HG02642 (cell line): ENCODE measurements around the gene NAE1.
"Not testable (repeated sequence)": the region's sequence is repeated elsewhere in the genome, so short reads cannot be mapped to it uniquely, and the experiment has no call there.

Experiments
- ATAC-seq: cut with Tn5 transposase; IDR thresholded peaks from one replicate; pipeline ENCODE4 v1.9.1; 2021; ENCODE audit warnings: mild to moderate bottlenecking; ENCODE audit not compliant: unreplicated experiment, poor library complexity

Gene NAE1

DNA sequence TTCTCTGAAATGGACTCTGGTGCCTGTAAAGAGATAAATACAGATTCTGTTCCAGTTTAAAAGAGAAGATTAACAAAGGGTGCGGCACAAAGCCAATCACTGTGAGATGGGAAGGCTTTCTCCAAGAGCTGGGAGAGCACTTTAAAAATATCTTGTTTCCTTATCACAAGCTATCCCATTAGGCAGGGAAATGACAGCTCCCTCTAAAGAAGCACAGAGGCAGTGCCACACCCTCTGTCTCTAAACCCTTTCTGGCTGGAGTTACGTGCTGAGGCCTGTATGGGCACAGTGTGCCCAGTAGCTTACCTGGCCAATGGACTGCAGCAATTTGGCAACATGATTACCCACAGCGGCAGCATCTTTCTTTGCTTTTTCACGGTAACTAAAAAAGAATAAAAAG, 20.4 kb downstream of the NAE1 start:
- no peak for ATAC-seq

DNA sequence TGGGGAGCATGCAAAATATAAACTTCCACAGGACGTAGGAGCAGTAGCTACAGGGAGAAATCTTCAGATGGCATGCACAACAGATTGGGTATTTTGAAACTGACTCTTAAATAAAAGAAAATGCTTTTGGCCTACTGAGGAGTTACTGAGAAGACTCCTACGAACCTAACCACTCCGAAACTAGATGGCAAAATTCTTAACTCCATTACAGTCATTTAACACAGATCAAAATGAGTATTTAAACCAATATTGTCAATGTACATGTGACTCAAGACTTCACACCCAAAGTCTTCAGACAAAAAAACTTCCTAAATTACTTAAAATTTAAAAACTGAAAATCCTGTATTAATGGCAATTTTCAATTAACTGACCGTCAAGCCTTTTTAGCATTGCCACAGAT, 21.0 kb downstream of the NAE1 start:
- ATAC-seq, result no peak

DNA sequence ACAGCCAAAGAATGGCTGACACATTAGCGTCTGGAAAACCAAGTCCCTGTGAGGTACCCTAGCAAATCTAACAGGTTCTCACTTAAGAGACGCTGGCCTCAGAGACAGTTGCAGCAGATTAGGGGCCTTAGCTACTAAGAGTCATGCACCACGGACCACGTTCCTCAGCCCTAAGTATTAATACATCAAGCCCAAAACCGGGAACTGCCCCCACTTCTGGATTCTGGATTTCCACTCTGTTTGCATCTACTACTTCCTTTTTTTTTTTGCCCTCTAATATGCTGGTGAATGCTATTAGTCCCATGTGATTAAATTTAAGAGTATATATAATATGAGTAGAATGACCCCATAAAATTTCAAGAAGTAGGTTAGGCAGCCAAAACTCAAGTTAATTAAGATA, 28.6 kb downstream of the NAE1 start:
- ATAC-seq, result no peak

DNA sequence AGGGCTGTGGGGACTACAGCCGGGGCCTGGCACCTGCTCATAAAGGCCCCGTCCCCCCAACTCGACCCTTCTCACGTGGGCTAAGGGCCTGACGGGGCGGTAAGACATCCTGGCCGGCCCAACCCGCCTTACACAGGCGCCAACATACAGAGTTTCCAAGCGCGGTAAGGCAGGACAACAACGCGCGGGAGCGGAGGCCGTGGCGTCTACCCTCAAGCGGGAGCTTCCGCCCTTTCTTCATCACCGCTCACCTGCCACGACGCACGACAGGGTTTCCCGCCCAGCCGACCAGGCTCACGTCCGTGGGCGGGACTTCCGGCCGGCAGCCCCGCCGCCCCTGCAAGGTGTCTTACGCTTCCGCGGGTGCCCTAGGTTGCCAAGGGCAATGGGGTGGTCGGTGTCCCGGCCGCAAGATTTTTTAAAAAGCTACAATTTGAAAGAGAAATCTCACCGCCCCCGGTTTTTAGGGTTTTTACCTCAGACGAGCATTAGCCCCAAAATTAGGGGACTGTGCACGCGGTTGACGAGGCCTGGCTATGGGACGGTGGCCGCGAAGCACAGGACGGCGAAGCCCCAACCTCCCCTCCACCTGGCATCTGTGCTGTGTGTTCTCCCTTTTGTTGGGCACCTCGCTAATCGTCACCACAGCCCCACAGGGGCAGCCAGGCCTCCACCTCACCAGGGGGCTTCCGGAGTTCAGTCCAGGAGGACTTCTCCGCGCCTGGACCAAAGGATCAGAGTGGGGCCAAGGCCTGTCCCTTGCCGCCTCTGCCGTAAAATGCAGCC, 29.3 kb downstream of the NAE1 start, which contains the start of gene TERB1:
Gene TERB1, minus strand, starts transcription at position 265 of the 786 bp plus-strand sequence. CDS start 4,786 bp downstream, outside the sequence.
- ATAC-seq, result no peak

DNA sequence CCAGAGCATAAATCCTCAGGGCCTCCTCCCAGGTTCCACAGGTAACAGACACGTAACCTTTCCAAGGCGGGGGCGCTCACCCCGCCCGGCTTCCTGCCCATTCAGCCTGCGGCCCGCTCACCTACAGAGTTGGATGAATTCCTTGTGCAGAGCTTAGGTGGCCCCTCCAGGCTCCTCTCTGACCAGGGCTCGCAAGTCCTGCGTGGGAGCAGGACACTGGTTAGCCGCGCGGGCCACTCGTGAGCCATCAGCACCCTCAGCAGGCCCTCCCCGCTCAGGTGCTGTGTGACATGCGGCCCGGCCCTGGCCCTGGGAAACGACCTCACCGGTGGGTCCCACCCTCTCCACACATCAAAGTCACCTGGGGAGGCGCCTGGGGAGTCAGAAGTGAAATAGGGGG, 29.9 kb downstream of the NAE1 start:
- ATAC-seq, result no peak

DNA sequence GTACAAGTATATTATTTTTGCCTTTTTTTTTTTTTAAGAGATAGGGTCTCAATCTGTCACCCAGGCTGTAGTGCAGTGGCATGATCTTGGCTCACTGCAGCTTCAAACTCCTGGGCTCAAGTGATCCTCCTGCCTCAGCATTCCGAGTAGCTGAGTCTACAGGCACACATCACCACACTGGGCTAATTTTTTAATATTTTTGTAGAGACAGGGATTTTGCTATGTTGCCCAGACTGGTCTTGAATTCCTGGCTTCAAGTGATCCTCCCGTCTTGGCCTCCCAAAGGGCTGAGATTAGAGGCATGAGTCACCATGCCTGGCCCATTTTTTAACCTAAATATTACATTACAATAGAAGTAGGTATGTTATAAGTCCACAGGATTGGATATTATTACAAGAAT, 32.6 kb downstream of the NAE1 start:
- ATAC-seq, result no peak

DNA sequence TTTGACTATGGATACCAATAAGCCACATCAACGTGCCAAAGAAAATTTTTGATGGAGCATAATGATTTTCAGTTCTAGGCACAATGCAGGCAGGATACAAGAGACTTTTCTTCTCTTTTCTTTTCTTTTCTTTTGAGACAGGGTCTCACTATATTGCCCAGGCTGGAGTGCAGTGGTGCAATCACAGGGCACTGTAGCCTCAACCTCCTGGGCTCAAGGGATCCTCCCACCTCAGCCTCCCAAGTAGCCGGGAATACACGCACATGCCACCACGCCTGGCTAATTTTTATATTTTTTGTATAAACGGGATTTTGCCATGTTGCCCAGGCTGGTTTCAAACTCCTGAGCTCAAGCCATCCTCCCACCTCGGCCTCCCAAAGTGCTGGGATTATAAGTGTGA, 36.8 kb downstream of the NAE1 start:
- not testable (repeated sequence) for ATAC-seq

DNA sequence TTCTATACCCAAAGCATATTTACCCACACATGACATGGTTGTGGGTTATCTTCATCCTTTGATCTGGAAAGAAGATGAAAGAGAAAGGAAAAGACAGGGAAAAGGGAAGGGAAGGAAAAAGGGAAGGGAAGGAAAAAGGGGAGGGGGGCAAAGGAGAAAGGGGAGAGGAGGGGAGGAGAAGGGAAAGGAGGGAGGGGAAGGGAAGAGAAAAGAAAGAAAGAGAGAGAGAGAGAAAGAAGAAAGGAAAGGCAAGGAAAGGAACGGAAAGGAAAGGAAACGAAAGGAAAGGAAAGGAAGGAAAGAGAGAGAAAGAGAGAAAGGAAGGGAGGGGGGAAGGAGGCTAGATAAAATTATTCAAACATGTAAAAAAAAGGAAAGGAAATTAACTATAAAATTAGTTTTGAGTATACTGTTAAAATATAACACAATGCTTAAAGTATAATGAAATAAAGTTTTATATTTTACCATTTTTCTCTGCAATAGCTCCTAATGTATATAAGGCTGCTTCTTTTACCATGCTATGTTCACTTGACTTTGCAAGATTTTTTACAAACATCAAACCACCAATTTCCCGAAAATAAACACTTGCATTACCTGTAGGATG, 40.5 kb downstream of the NAE1 start:
- no peak for ATAC-seq

DNA sequence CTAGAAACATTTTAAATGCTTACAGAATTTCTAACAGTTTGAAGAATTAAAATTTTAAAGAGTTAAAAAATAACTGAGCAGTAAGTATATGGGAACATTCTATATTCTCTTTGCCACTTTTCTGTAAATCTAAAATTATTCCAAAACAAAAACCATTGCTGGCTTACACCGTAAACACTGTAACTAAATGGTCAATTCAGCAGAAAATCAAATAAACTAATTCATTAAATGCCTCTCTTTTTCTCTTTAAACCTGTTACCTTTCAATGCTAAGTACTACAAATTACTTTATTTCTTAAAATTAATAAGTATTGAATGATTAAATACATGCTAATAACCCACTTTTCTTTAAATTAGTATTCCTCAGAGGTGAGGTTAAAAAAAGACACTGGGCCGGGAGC, 43.3 kb downstream of the NAE1 start:
- no peak for ATAC-seq

DNA sequence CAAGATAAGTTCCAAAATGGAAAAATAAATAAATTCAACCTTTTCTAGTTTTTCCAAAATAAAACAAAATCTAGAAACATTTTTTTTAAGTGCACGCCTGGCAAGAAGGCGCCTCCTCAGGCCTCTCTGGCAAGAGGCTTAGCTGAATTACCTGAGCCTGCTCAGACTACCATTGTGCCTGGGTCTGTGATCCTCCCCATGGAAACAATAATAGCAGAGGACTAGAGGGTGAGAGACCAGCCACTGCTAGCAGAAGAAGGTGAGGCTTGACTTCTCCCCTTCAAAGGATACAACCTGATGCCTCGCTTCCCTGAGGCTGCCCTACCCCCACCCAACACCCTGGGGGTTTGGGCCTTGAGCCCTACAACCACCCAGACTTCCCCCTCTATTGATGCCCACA, 44.2 kb downstream of the NAE1 start:
- ATAC-seq, result no peak

DNA sequence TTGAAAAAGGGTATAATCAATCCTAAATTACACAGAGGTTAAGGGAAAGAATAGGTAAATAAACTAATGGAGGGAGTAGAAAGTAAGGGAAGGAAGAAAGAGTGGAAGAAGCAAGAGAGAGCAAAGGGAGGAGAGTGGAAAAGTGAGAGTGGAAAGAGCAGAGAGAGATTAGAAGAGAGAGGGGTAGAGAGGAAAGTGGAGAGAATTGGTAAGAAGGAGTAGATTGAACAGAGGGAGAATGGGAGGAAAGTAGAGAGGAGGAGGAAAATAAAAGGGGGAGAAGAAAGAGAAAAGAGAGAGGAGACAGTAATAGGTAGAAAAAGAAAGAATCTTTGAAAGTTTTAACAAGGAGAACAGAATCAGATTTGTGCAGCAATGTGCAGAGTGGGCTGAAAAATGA, 54.3 kb downstream of the NAE1 start:
- no peak for ATAC-seq

DNA sequence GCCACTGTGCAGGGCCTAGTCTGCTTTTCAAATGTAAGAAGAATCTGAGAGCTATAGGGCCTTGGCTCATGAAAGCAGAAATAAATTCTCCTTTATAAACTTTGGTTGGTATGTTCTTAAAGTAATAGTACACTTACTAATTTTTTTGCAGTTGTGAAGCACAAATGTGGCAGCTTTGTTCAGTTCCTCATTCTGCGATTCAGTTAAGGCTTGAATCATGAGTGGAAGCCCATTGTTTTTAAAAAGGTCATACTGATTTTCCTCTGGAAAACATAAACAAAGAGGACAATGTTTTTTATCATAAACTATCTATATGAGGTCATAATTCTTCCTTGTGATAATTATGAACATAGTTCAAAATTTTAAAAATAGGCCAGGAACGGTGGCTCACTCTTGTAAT, 55.8 kb downstream of the NAE1 start:
- no peak for ATAC-seq

DNA sequence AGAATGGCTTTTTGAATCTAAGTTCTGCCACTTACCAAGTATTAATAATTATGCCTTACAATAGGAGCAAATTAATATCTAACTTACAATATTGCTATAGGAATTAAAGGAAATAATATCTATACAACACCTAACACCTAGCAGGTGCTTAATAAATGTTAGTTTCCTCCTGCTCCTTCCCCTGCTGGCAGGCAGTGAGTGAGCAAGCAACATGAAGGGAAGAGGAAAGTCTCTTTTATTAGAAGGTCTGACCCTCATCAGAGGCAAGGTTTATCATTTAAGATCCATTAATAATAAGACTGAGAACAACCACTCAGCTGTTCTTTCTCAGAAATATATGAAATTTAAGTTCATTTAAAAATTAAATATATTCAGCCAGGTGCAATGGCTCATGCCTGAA, 72.7 kb downstream of the NAE1 start:
- ATAC-seq, result no peak

DNA sequence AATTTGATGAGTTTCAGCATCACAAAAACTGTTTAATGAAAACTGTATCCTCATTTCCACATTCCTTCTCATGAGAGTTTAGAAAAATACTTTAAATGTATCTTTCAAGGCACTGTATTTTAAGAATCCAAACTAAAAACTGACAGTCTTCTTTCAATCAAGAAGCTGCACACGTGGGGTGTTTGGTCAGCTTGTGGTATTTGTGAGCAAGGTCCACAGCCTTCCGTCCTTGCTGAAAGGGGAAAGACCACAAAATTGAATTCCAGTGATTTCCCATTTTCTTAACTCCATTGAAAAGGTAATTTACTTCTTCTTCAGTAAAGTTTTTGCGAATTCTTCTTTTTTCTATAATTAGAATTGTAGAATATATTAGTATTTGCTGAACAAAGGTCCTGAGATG, 76.0 kb downstream of the NAE1 start:
- no peak for ATAC-seq

DNA sequence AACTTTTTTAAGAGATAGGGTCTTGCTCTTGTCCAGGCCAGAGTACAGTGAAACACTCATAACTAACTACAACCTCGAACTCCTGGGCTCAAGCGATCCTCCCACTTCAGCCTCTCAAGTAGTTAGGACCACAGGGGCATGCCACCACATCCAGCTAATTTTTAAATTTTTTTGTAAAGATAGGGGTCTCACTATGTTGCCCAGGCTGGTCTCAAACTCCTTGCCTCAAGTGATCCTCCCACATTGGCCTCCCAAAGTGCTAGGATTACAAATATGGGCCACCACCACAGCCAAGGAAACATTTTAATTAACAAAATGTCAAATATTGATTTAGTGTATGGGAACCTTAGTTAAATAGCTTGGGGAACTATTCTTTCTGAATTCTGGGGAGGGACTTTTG, 76.6 kb downstream of the NAE1 start:
- ATAC-seq, result no peak

DNA sequence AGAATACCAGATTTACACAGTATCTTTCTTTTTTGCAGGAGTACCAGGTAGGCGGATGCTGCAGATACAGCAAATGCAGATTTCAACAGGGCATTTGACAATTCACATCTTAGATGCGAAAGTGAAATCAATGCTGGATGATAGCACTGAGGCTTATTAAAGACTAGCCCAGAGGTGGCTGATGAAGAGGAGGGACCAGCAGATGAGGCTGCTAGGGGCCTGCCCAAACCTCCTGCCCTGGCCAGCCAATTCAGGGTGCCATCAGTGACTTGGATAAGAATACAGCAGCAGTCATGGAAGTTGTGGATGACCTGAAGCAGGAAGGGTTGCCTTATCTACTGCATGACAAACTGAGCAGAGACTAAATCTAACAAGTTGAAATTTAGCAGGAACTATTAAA, 77.8 kb downstream of the NAE1 start:
- ATAC-seq, result no peak
